HG02623 (cell line): ENCODE results near the gene KRTAP5-4.
"Not testable (repeated sequence)": the region's sequence is repeated elsewhere in the genome, so short reads cannot be mapped to it uniquely, and the experiment has no call there.

Experiments used
- ATAC-seq: cut with Tn5 transposase; IDR thresholded peaks from one replicate; pipeline ENCODE4 v1.9.1; 2021; ENCODE audit warnings: moderate library complexity; ENCODE audit not compliant: unreplicated experiment

Gene KRTAP5-4, protein sequence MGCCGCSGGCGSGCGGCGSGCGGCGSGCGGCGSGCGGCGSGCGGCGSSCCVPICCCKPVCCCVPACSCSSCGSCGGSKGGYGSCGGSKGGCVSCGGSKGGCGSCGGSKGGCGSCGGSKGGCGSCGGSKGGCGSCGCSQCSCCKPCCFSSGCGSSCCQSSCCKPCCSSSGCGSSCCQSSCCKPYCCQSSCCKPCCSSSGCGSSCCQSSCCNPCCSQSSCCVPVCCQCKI

DNA sequence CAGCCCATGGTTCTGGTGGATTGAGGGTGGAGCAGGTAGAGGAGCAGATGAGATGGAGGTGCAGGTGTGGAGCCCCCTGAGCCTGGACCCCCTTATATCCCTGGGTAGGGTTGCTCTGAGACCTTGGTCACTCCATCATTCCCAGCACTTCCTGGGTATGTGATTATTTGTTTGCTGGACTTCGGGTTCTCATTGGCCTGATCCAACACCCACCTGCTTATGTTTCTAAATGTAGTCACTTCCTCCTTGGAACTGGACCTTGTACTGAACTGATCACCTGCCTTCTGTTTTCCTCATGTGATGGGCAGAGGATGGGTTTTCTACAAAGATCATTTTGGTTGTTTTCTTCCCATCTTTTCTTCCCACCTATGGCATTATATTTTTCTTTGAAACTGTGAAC lies at the start of gene KRTAP5-4:
Gene KRTAP5-4, minus strand, starts transcription at position 53 of the 400 bp plus-strand sequence. Its CDS starts 45 bp downstream, at position 8.
- ATAC-seq, result no peak

DNA sequence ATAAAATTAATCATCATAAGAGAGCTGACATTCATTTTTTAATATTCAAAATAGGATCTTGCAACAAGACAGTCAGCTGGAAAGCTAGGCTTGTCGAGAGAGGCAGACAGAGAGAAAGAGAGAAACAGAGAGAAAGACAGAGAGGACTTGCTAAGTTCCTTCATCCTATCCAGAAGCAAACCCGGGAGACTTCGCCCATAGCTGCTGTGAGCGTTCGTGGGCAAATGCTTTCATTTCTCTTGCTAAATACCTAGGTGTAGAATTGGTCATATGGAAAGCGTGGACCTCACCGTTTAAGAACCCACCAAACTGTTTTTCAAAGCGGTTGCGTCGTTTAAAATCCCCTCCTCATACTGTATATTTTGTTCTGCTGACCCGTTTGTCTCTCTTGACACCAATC lies 49.7 kb upstream of the KRTAP5-4 start:
- no peak for ATAC-seq

DNA sequence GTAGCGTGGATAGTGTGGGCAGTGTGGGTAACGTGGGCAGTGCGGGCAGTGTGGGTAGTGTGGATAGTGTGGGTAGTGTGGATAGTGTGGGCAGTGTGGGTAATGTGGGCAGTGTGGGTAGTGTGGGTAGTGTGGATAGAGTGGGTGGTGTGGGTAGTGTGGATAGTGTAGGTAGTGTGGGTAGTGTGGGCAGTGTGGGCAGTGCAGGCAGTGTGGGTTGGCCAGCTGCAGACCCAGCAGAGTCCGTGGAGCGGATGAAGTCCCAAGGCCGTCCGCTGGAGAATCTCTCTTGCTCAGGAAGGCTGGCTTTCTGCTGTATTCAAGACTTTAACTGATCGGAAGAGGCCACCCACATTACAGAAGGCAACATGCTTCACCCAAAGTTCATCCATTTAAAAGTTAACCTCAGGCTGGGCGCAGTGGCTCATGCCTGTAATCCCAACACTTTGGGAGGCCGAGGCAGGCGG lies 49.0 kb upstream of the KRTAP5-4 start:
- ATAC-seq, result no peak

GRCh38 chr11:1670457-1670856 lies 48.5 kb upstream of the KRTAP5-4 start:
- not testable (repeated sequence) for ATAC-seq

DNA sequence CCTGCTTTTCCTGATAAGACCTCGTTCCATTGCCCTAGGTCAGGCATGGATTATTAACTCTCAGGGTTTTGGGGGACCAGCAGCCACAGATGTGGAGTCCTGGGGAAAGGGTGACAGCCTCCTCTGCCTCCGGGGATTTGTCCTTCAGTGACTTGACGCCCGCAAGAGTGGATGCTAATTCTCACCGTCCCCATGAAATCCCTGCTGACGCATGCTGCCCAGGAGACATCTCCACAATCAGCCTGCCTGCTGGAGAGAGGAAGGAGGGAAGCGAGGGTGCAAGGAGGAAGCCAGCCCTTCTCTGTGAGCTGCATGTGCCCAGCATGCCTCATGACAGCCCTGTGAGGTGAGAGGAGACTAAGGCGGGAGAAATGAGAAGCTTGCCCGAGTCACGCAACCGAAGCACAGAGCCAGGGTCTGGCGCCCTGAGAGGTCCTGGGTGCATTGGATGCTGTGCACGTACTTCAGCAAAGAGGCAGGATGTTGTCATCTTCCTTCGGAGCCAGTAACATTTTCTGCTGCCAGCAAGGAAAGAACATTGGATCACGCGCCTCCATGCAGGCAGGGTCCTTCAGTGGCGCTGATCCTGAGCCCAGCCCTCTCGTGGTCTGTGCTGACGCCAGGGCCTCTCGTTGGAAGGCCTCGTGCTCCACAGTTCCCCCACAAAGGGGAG lies 47.7 kb upstream of the KRTAP5-4 start:
- ATAC-seq, result no peak

DNA sequence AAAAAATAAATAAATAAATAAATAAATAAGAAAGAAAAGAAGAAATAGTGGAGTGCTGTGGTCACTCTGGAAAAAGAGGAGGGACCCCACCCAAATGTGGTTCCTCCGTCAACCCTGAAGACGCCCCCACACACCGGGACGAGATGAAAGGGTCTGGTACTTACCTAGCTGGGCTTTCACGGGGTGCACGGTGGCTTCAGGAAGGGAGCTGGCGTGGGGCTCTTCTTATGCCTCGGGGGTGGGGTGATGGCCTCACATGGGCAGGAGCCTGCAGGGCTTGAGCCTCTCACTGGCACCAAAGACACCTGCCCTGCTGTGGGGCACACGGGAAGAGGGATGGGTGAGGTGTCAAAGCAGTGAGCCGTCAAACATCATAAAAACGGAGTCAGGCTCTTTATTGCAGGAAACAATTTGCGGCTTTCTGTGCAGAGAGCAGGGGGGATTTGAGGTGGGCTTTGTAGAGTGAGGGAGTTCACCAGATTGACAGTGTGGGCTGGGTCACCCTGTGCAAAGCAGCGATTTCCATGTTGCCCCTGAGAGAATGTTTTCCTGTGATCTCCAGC lies 47.1 kb upstream of the KRTAP5-4 start:
- ATAC-seq, result no peak

- no peak for ATAC-seq
Measured at GRCh38 chr11:1667906-1668305, 46.0 kb upstream of the KRTAP5-4 start.

DNA sequence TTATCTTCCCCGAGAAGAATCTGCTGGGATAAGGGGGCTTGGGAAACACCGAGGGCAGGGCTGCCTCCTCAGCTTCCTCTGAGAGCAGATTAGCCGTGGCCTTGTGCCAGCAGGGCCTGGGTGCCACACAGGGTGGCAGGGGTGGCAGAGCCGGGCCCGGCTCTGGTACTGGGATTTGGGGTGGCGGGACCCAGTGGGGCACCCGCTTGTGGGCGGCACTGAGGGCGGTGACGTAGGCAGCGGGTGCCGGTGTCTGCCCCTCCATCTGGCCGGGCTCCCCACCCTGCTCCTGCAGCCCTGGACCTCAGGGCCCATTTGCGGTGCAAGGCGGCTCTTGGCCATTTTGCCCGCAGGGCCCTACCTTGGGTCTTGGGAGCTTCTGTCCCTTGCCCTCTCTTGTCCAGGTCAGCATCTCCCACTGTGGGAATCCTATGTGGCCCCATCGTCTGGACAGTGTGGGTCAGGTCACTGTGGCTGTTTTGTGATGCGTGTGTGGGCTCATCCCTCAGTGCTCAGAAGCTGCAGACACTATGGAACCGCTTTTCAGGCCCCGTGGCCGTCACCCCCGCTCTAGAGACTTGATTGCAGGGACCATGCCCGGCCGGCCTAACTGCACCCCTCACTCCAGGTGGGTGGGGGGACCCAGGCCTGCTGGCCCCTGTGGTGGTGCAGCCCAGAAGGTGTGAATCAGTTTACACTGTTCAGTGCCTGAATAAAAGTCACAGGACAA lies 45.3 kb upstream of the KRTAP5-4 start:
- no peak for ATAC-seq

DNA sequence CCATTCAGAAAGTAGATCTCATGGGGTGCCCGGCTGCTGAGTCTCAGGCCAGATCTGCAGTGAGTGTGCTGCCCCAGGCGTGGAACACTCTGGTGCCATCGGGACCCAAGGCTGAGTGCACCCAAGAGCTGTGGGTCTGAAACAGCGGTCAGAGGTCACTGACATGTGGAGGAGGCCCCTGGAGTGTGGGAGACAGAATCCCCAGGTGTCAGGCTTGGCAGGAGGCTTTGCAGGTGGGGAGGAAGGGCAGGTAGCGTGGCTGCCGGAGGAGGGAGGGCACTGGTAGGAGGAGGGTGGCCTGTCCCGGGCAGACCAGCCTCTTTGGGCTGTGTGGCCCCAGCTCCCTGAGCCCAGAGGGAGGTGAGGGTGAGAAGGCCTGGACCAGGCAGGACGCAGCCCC lies 43.4 kb upstream of the KRTAP5-4 start:
- ATAC-seq, result no peak

DNA sequence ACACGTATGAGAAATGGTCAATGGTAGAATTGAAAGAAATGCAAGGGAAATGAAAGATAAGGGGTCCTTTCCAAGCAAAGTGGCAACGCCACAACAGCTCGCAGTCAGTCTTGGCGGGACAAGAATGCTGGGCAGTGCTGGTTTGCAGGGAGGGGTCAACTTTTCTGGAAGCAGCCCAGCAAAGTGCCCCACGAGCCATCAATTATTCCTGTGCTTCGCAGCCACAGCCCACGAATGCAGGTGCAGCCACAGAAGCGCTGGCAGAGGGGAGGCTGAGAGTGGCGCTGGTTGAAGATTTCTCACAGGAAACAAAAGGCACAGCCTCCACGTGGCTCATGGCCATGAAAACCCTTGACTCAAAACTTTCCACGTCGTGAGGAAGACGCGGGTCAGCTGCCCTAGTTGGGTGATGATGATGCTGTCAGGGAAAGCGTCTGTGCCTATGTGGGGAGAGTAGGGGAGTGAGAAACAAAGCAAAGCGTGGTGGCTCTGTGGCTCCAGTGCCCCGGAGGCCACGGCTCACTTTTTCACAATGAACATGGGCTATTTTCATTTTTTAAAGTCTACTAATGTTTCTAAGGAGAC lies 40.9 kb upstream of the KRTAP5-4 start:
- ATAC-seq, result not testable (repeated sequence)

DNA sequence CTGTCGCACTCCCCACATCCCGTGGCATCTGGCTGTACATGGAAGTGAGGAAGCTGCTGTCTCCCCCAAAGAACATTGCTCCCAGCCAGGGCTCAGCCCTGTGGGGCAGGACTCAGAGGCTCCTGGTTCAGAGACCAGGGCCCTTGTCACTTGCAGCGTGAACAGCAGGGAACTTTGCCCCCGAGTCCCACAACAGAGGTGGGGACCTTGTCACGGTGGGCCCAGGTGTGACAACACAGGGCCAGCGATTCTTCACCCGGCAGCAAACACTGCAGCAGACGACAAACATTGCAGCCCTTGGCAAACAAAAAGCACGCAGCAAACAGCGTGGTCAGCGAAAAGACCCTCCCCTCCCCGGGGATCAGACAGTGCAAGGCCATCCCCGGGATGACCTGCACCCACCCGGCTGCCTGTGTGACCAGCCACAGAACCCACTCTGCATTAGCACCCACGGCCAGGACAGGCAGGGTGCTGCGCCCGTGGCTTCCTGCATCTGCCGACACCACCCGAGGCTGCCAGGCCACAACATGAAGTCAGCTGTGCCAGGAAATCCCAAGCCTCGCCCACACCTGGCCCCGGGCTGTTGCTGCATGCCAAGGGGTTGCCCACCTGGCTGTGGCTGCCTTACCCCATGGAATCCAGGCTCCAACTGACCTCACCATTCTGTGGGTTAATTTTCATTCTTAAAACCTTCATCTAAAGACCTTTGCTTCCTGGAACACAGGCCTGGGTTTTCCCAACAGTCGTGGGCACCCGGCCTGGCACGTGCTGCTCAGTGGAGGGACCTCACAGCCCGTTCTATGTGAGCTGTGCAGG lies 39.7 kb upstream of the KRTAP5-4 start:
- not testable (repeated sequence) for ATAC-seq

DNA sequence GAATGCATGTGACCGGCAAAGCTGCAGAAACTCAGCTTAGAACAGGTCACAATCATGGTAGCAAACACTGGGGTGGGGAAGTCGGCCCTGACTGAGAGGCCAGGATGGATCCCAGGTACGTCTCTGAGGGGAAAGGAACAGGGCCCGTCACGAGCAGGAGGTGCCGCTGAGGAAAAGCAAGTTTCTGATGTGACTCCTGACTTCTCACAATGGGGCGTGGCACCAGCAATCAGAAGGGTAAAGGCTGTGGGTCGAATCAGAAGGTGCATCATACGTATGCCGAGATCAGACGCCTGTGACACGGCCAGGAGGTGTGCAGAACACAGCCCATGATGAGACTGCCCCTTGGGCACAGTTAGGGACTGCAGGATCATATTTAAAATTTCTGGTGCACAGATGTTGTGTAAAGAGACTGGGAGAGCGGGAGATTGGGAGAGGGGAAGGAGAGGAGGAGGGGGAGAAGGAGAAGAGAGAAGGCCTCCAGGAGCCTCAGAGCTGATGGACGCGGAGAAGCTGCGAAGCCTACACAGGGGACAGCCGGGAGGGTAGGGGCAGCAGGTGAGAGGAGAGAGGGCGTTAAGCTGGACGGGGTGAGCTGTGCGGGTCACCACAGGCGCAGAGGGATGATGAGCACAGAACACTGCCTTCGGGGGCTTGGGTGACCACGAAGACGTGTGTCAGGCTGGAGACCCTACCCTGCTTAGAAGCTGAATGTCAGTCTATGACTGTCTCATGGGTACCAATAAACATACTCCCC lies 38.4 kb upstream of the KRTAP5-4 start:
- no peak for ATAC-seq

- ATAC-seq, result no peak
Measured at GRCh38 chr11:1659506-1659905, 37.6 kb upstream of the KRTAP5-4 start.

DNA sequence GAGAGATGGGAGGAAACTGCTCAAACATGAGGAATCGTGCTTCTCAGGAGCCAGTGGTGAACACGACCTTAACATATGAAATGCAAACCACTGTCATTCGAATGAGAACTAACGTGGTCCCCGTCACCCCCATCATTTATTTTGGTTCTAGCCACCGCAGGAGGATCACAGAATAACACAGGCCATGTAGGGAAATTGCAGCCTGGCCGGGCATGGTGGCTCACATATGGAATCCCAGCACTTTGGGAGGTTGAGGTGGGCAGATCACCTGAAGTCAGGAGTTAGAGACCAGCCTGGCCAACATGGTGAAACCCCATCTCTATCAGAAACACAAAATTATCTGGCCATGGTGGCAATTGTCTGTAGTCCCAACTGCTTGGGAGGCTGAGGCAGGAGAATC lies 34.7 kb upstream of the KRTAP5-4 start:
- no peak for ATAC-seq

DNA sequence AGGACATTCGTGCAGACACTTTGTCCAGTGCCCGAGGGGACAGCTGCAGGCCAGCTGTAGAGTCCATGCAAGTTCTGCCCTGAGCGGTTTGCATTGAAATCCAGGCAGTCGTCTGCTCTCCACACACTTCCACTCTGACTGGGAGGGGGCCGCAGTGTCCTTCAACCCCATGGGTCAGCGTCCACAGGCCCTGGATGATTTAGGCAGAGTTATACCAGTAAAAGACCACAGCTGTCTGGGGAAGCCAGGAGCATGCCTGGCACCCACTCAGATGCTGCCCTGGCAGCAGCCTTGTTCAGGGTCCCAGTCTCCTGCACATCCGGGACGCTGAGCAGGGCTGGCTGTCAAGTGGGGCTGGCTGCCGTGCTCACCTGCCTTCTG lies 34.1 kb upstream of the KRTAP5-4 start:
- ATAC-seq, result no peak

DNA sequence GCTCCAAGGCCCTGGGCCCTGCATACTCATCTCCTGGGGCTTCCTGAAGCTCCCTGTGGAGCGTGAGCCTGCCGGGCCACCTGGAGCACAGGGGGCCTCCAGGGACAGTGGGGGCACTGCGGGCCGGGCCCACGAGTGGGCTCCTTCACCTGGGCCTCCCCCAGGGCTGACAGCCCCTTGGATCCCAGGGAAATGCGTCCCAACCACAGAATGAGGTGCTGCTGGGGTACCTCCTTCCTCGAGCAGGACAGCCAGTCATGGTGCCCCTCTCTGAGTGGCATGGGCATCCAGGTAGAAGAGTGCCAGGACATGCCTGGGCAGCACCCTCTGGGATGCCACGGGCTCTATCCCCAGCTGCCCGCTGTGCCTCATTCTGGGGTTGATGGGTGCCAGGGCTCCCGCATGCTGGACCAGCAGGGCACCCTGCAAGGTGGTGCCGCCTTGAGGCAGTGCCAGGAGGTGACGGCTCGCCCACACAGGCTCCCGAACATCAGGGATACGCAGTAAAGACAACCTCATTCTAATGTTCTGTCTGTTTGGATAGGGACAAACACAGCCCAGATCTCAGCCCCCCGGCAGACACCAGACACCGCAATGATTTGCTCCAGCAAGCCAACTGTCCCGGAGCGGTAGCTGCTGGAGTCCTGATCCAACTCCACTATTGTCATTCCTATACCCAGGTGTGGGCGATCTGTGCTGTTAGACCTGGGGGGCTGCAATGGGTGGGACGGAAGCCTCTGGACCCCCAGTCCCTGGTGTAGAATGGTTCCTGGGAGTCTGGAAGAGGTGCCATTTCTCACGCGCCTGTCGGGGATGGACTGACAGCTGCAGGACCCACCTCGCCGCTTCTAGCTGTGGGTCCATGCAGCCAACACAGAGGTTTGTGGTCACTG lies 33.5 kb upstream of the KRTAP5-4 start:
- ATAC-seq, result no peak

DNA sequence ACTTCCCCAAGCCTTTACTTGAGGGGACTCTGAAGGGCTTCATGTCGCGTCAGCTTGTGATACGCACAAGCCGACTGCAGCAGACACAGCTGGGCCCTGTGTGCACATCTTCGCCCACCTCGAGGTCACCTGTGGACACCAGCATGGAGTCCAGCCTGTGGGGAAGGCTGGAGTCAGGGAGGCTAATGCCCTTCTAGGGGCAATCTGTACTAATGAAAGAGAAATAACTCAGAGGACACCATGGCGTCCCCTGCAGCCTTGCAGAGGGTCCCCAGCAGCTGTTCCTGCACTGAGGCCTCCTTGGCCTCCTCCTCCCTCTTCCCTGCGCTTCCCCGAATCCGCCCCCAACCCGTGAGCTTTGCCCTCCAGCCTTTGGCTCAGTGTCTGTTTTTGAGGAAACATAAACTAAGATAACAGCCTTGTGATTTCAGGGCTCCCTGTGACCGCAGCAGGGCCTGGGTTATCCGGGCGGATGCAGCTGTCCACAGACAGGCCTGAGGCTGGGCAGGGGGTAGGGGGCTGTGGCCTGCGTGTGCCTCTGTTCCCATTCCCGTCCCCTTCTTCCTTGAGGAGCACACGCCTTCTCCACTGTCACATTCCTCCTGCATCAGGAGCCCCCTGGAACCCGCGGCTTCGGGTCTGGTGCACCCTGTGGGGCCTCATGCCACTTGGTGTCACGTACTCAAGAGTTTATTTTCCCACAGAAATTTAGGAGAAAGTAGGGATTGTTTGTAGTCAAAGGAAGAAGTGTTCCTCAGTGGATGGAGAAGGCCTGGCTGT lies 32.6 kb upstream of the KRTAP5-4 start:
- no peak for ATAC-seq
